T-helper 2 cell treated with Interferon-gamma antibody and Interleukin-4, amounts not matched to agents 5 μg/mL and 100 μg/mL, for 36 hours (primary cell): ENCODE results near the gene LILRA2.
"Not testable (repeated sequence)": the region's sequence is repeated elsewhere in the genome, so short reads cannot be mapped to it uniquely, and the experiment has no call there.

Experiments
- DNase-seq: peaks from one replicate; pipeline ENCODE4 v3.0.0; 2021; ENCODE audit warnings: low spot score
- H3K27ac Mint-ChIP-seq: one replicate; pipeline ENCODE4 v1.8.0; 2021; ENCODE audit warnings: mild to moderate bottlenecking, mixed read lengths
- H3K27me3 Mint-ChIP-seq: one replicate; pipeline ENCODE4 v1.8.0; 2021; ENCODE audit warnings: low read depth, mixed read lengths
- H3K36me3 Mint-ChIP-seq: one replicate; pipeline ENCODE4 v1.8.0; 2021; ENCODE audit warnings: low read depth, mixed read lengths
- H3K4me1 Mint-ChIP-seq: one replicate; pipeline ENCODE4 v1.8.0; 2021; ENCODE audit warnings: low read depth, mixed read lengths
- H3K4me3 Mint-ChIP-seq: one replicate; pipeline ENCODE4 v1.8.0; 2022; ENCODE audit warnings: mild to moderate bottlenecking, moderate library complexity, mixed read lengths
- H3K9me3 Mint-ChIP-seq: one replicate; pipeline ENCODE4 v1.8.0; 2021; ENCODE audit warnings: mixed read lengths

The LILRA2 gene

DNA sequence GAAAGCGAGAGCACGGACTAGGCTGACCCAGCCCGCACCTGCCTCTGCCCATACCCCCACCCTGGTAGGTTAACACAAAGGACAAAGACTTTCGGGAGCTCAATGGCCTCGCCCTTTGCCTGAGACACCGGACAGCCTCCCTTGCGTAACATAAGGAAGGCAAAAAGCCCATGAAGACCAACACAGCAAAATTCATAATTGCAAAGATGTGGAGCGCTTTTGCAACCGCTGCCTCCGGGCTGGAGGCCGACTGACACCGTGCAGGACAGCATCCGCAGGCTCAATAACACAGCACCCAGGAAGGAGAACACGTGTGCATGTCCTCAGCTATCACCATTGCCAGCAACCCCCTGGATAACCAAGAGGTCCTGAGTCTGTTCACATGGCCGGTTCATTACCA lies 35.2 kb downstream of the LILRA2 start:
- Mint-ChIP-seq H3K4me3 (no peak overlapping the region), H3K9me3 (peaks cover 4% of the 10 kb centered on the region), H3K27ac (no peak overlapping the region), H3K4me1 (no peaks in the 10 kb centered on the region), H3K27me3 (peaks cover 7% of the 10 kb centered on the region), H3K36me3 (no peaks in the 10 kb centered on the region)
- DNase-seq = no peak

DNA sequence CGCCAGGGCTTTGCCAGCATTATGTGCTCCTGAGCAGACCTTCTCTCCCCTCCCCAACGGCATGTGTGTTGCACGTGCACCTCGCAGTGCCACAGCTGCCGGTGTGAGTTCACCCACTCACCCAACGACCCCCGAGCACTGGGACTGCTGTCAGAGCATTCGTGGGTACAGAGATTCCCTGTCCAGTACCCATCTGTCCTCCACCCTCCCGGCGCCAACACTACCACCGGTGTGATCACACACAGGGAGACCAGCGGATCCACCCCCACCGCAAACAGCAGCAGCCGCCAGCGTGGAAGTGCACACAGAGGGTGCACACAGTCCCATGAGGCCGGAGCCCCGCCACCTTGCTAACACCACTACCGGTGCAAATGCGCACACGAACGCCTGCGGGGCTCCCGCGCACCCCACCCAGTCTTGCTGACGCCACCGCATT lies 35.8 kb downstream of the LILRA2 start:
- no peak for DNase-seq
- Mint-ChIP-seq H3K27ac (no peak overlapping the region), H3K27me3 (peaks cover 6% of the 10 kb centered on the region), H3K4me1 (no peaks in the 10 kb centered on the region), H3K4me3 (no peak overlapping the region), H3K36me3 (no peaks in the 10 kb centered on the region), H3K9me3 (peaks cover 4% of the 10 kb centered on the region)

DNA sequence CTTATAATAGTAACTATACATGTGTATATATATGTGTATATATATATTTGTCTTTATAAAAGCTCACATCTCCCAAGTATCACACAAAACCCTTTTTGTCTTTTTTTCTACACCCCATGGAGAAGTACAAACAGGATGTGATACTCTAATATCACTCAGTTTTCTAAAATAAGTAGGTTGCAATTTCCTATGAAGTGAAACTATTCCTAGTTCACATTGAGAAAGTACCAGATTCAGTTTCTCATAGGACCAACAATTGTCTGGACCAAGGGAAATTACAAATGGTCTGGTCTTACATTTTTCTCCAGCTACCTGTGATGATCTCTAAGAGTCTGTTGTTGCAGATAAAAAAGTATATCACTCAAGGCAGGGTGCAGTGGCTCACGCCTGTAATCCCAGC lies 38.8 kb downstream of the LILRA2 start:
- Mint-ChIP-seq H3K9me3 (no peaks in the 10 kb centered on the region), H3K36me3 (no peaks in the 10 kb centered on the region), H3K4me3 (no peak overlapping the region), H3K27ac (no peak overlapping the region), H3K27me3 (no peaks in the 10 kb centered on the region), H3K4me1 (no peaks in the 10 kb centered on the region)
- no peak for DNase-seq

DNA sequence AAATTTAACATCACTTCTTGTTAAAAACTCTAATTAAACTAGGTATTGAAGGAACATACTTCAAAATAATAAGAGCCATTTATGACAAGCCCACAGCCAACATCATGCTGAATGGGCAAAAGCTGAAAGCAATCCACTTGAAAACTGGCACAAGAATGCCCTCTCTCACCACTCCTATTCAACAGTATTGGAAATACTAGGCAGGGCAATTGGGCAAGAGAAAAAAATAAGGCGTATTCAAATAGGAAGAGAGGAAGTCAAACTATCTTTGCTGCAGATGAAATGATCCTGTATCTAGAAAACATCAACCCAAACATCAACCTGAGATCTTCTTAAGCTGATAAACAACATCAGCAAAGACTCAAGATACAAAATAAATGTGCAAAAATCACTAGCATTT lies 41.1 kb downstream of the LILRA2 start:
- Mint-ChIP-seq H3K4me1 (no peaks in the 10 kb centered on the region), H3K27me3 (no peaks in the 10 kb centered on the region), H3K27ac (no peak overlapping the region), H3K4me3 (no peak overlapping the region), H3K9me3 (no peaks in the 10 kb centered on the region), H3K36me3 (no peaks in the 10 kb centered on the region)
- DNase-seq = no peak

DNA sequence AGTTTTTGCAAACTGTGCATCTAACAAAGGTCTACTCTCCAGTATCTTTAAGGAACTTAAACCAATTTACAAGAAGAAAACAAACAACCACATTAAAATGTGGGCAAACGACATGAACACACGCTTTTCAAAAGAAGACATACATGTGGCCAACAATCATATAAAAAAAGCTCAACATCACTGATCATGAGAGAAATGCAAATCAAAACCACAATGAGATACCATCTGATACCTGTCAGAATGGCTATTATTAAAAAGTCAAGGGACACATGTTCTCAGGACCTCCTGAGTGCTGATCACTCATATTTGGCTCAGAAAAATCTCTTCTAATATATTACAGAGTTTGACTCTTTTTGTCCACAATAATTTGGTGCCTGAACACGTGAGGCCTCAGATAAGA lies 42.5 kb downstream of the LILRA2 start:
- Mint-ChIP-seq H3K27ac (no peak overlapping the region), H3K36me3 (no peaks in the 10 kb centered on the region), H3K9me3 (no peaks in the 10 kb centered on the region), H3K4me3 (no peak overlapping the region), H3K4me1 (no peaks in the 10 kb centered on the region), H3K27me3 (peaks cover 3% of the 10 kb centered on the region)
- DNase-seq = no peak

DNA sequence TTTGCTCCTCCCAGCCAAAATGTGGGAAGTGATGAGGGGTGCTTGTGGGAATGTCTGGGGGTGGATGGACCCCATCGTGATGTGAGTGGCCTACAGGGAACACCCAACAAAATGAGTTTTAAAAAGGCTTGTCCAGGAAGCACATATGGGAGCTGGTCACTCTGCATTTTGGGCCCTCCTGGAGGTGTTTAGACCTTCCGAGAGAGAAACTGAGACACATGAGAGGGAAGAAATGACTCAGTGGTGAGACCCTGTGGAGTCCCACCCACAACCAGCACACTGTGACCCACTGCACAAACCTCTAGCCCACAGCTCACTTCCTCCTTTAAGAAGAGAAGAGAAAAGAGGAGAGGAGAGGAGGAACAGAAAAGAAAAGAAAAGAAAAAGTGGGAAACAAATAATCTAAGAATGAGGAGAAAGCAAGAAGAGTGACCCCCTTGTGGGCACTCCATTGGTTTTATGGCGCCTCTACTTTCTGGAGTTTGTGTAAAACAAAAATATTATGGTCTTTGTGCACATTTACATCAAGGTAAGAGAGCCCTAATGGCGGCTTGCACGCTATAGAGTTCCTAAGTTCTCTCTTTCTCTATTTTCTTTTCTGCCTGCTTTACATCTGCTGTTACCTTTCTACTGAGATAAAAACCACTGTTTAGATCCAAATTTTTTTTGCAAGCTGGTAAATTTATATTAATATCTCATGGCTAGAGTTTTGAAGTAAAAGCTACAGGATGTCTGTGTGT lies 43.4 kb downstream of the LILRA2 start:
- Mint-ChIP-seq H3K9me3 (no peaks in the 10 kb centered on the region), H3K4me3 (no peak overlapping the region), H3K36me3 (no peaks in the 10 kb centered on the region), H3K27ac (no peak overlapping the region), H3K4me1 (no peaks in the 10 kb centered on the region), H3K27me3 (peaks cover 7% of the 10 kb centered on the region)
- DNase-seq = no peak

DNA sequence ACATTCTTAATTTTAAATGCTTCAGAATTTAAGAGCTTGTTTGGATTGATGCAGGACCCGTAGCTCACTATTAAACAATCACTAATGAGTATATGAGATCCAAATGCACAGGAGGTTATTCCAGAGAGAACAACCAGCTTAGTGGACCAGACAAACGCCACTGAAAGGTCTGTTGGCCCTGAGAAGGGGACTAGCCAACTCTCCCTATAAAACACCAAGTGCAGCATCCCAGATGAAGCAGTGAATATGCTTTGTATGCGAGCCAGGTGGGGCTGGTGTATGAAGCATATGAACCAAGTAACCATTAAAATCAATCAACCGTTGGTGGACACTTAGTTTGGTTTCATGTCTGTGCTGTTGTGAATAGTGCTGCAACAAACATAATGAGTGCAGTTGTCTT lies 46.9 kb downstream of the LILRA2 start:
- Mint-ChIP-seq H3K27me3 (peaks cover 11% of the 10 kb centered on the region), H3K4me1 (peaks cover 2% of the 10 kb centered on the region), H3K36me3 (no peaks in the 10 kb centered on the region), H3K4me3 (no peak overlapping the region), H3K27ac (no peak overlapping the region), H3K9me3 (no peaks in the 10 kb centered on the region)
- no peak for DNase-seq

DNA sequence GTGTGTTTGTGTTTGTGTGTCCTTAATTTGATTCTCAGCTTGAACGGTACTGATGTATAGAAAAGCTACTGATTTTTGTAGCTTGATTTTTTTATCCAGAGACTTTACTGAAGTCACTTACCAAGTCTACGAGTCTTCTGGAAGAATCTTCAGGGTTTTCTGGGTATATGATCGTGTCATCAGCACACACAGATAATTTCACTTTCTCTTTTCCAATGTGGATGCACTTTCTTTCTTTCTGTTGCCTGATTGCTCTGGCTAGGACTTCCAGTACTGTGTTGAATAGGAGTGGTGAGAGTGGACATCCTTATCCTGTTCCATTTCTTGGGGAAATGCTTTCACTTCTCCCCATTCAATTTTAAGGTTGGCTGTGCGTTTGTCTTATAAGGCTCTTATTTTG lies 48.8 kb downstream of the LILRA2 start:
- H3K36me3 Mint-ChIP-seq = no peaks in the 10 kb centered on the region
- DNase-seq = no peak
- peaks cover 16% of the 10 kb centered on the region for H3K27me3 Mint-ChIP-seq
- H3K4me1 Mint-ChIP-seq = peaks cover 2% of the 10 kb centered on the region
- H3K27ac Mint-ChIP-seq = no peak overlapping the region
- no peak overlapping the region for H3K4me3 Mint-ChIP-seq
- H3K9me3 Mint-ChIP-seq = no peaks in the 10 kb centered on the region

DNA sequence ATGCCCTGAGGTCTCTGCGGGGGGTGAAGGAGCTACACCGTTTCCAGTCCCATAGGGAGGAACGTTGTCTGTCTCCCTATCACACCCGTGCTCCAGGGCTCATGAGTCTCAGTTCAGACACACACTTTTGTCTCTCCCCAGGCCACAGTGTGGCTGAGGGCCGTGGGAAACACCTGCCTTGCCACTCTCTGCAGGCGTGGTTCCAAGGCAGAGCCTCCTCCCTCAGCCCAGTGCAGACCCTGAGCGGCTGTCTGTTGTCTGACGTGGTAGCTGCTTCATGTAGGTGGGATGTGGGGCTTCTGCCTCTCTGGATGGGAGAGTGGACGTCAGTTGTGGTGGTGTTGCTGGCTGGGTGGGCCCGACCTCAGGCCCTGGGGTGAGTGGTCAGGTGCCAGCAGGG lies 50.6 kb downstream of the LILRA2 start:
- H3K36me3 Mint-ChIP-seq, H3K4me1 Mint-ChIP-seq, H3K9me3 Mint-ChIP-seq, H3K27ac Mint-ChIP-seq, H3K4me3 Mint-ChIP-seq, DNase-seq: not testable (repeated sequence)
- H3K27me3 Mint-ChIP-seq = peaks cover 18% of the 10 kb centered on the region

DNA sequence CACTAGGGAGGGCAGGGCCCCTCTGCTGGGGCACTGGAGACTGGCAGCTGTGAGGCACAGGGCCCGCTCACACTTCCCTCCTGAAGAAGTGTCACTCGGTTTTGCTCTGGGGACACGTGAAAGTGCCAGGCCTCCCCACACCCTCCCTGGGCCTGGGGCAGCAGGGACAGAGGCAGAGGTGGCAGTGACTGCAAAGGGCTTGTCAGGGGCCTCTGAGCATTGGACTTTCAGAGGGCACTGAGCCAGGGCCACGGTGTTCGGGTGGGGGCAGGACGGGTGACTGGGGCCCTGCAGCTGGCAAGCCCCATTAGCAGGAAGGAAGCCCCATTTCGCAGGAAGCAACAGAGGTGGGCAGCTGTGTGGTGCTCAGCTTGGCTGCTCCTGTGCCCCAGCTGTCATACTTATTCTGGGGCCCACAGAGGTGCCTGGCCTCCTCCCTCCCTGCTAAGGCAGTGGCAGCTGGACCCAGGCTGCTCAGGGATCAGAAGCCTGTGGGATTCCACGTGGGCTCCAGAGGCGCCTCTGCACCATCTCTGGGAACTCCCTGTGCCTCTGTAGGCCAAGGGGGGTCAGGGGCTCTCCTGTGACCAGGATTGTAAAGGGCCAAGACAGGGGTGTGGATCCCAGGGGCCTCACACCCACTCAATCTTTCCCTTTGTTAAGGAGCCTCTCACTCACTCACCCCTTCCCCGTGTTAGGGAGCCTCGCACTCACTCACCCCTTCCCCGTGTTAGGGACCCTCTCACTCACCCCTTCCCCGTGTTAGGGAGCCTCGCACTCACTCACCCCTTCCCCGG lies 51.5 kb downstream of the LILRA2 start:
- H3K27ac Mint-ChIP-seq, H3K4me3 Mint-ChIP-seq, H3K36me3 Mint-ChIP-seq, H3K9me3 Mint-ChIP-seq, H3K4me1 Mint-ChIP-seq, DNase-seq: not testable (repeated sequence)
- H3K27me3 Mint-ChIP-seq = peaks cover 22% of the 10 kb centered on the region

DNA sequence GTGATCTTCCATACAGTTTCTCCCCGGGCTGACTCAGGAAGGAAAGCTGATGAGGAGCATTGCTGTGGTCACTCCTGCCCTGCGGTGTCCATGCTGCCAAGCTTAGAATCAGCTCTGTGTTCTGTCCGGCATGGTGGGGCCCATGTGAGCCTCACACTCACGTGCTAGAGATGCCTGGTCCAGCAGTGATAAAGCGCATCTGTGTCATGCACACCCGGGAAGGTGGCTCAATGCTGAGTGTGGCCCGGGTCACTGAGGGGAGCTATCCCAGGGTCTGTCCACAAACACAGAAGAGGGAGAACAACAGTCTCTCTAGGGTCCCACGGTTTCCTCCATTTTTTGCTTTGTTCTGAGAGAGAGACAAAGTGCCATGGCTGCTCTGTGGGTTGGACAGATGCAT lies 53.2 kb downstream of the LILRA2 start:
- peaks cover 18% of the 10 kb centered on the region for H3K27me3 Mint-ChIP-seq
- H3K4me1 Mint-ChIP-seq = peaks cover 5% of the 10 kb centered on the region
- no peak overlapping the region for H3K27ac Mint-ChIP-seq
- no peak for DNase-seq
- no peak overlapping the region for H3K4me3 Mint-ChIP-seq
- no peaks in the 10 kb centered on the region for H3K9me3 Mint-ChIP-seq
- H3K36me3 Mint-ChIP-seq = no peaks in the 10 kb centered on the region

DNA sequence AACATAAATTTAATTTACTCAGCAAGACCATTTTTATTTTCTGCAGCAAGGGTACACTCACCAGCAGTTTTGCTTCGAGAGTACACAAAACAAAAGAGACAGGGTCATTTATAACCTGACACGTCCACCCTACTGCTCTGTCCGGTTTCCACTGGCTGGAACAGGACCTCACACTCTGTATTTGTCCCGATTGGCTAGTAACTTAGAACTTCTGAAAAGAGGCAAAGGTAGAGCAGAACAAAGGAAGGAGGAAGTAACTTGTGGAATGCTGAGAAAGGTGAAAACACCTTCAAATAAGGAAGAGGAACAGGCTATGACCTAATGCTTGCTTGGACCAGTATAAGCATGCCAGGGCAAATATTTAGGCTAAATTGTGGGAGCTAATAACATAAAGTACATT lies 54.3 kb downstream of the LILRA2 start:
- H3K36me3 Mint-ChIP-seq, H3K27ac Mint-ChIP-seq, H3K4me3 Mint-ChIP-seq, H3K9me3 Mint-ChIP-seq, DNase-seq, H3K4me1 Mint-ChIP-seq: not testable (repeated sequence)
- H3K27me3 Mint-ChIP-seq = peaks cover 14% of the 10 kb centered on the region

DNA sequence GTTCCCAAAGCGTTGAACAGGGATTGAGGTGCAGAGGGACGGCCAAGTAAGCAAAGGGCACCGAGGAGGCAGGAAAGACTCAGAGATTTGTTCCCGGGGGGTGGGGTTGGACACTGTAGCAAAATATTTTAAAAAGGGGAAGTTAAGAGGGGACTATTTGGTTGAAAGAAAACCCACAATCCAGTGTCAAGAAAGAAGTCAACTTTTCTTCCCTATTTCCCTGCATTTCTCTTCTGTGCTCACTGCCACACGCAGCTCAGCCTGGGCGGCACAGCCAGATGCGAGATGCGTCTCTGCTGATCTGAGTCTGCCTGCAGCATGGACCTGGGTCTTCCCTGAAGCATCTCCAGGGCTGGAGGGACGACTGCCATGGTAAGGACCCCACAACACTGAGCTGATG lies 56.7 kb downstream of the LILRA2 start, which contains the start of gene LILRB1:
Gene LILRB1 (plus strand): TSS at position 223 of the 400 bp plus-strand sequence. CDS start 590 bp downstream, outside the sequence.
- H3K4me3 Mint-ChIP-seq, H3K4me1 Mint-ChIP-seq, H3K9me3 Mint-ChIP-seq, H3K27ac Mint-ChIP-seq, H3K36me3 Mint-ChIP-seq, DNase-seq: not testable (repeated sequence)
- H3K27me3 Mint-ChIP-seq = peaks cover 14% of the 10 kb centered on the region

DNA sequence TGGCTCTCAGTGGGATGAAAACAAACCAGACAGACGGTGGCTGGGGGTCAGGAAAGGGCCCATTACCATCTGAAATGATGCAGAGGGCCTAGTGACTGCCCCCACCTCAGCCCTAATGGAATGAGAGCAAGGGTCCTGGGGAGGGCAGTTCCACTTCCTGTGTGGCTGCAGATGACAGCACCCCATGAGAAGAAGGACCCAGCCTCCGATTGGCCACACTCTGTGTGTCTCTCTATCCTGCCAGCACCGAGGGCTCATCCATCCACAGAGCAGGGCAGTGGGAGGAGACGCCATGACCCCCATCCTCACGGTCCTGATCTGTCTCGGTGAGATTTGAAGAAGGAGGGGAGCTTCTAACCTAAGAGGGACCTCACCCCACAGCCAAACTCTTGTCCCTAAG lies 57.2 kb downstream of the LILRA2 start:
- Mint-ChIP-seq H3K4me3 (no peak overlapping the region), H3K36me3 (no peaks in the 10 kb centered on the region), H3K9me3 (no peaks in the 10 kb centered on the region), H3K27ac (no peak overlapping the region), H3K27me3 (peaks cover 11% of the 10 kb centered on the region), H3K4me1 (peaks cover 4% of the 10 kb centered on the region)
- DNase-seq = no peak
